Measurements from ENCODE around the gene PGA4. TPM values are rescaled to one million over a fixed set of nuclear protein-coding genes. Genes with fewer than 3 reads are reported as not detected.
A peak's percentile ranks its signal among the peaks of the same experiment; 100 is the strongest.

PGA4 gene
- polyA plus RNA-seq, 2 donors, result 1.0 to 9.5 TPM

- Histone ChIP-seq H3K27me3 (ENCODE audit: control insufficient read depth in 1 of 2, insufficient read depth in 2 of 2, low read length in 2 of 2) (no peaks in the 10 kb centered on the region), H3K9me3 (ENCODE audit: control insufficient read depth in 2 of 2, insufficient read depth in 1 of 2, low read depth in 1 of 2, low read length in 1 of 2) (no peaks in the 10 kb centered on the region), H3K4me1 (ENCODE audit: control insufficient read depth in 2 of 2, insufficient read depth in 2 of 2, low read length in 1 of 2) (peaks cover 5 to 15% of the 10 kb centered on the region in 2 donors), H3K36me3 (ENCODE audit: control insufficient read depth in 2 of 2, insufficient read depth in 2 of 2, low read length in 1 of 2) (no peaks in the 10 kb centered on the region), H3K4me3 (ENCODE audit: low read depth in 1 of 2, low read length in 2 of 2) (no peak overlapping the region), H3K27ac (ENCODE audit: low read depth in 2 of 2, low read length in 1 of 2) (peak overlapping the region in 1 of 2 donors; percentile 1)
- WGBS, 2 donors, result 46 to 65% methylated on average over 16 of the region's 16 CpGs
Observed at GRCh38 chr11:61273178-61274078, 51.3 kb downstream of the PGA4 start.

DNA sequence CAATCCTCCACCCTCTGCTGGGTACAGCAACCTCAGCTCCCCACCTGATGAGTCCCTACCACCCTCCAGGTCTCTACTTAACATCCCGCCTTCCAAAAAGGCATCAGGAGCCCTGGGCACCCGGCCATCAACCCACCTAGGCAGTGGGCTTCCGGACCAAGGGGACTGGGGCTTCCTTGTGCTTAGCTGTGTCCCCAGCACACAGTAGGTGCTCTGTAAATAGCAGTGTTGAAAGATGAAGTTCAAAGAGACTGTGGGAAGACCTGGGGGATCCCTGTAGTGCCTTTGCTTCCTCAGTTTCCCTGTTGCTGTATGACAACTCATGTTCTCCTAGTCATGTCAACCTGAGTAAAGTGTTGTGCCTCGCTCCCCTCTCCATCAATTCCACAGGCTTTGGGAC, 51.9 kb downstream of the PGA4 start:
- WGBS, 2 donors, result 86 to 88% methylated on average over 4 of the region's 4 CpGs
- H3K4me3 ChIP-seq (ENCODE audit: low read depth in 1 of 2, low read length in 2 of 2), result no peak overlapping the region
- H3K9me3 ChIP-seq (ENCODE audit: control insufficient read depth in 2 of 2, insufficient read depth in 1 of 2, low read depth in 1 of 2, low read length in 1 of 2), result no peaks in the 10 kb centered on the region
- peaks cover 5 to 15% of the 10 kb centered on the region in 2 donors for H3K4me1 ChIP-seq (ENCODE audit: control insufficient read depth in 2 of 2, insufficient read depth in 2 of 2, low read length in 1 of 2)
- H3K27ac ChIP-seq (ENCODE audit: low read depth in 2 of 2, low read length in 1 of 2), result no peak overlapping the region
- no peaks in the 10 kb centered on the region for H3K36me3 ChIP-seq (ENCODE audit: control insufficient read depth in 2 of 2, insufficient read depth in 2 of 2, low read length in 1 of 2)
- H3K27me3 ChIP-seq (ENCODE audit: control insufficient read depth in 1 of 2, insufficient read depth in 2 of 2, low read length in 2 of 2), result no peaks in the 10 kb centered on the region

GRCh38 chr11:61275191-61275590, 53.0 kb downstream of the PGA4 start:
- no peaks in the 10 kb centered on the region for H3K9me3 ChIP-seq (ENCODE audit: control insufficient read depth in 2 of 2, insufficient read depth in 1 of 2, low read depth in 1 of 2, low read length in 1 of 2)
- 89 to 95% methylated on average over 4 of the region's 4 CpGs for whole genome bisulfite sequencing, 2 donors
- no peak overlapping the region for H3K27ac ChIP-seq (ENCODE audit: low read depth in 2 of 2, low read length in 1 of 2)
- H3K4me3 ChIP-seq (ENCODE audit: low read depth in 1 of 2, low read length in 2 of 2), result no peak overlapping the region
- peaks cover 5 to 17% of the 10 kb centered on the region in 2 donors for H3K4me1 ChIP-seq (ENCODE audit: control insufficient read depth in 2 of 2, insufficient read depth in 2 of 2, low read length in 1 of 2)
- H3K27me3 ChIP-seq (ENCODE audit: control insufficient read depth in 1 of 2, insufficient read depth in 2 of 2, low read length in 2 of 2), result no peaks in the 10 kb centered on the region
- no peaks in the 10 kb centered on the region for H3K36me3 ChIP-seq (ENCODE audit: control insufficient read depth in 2 of 2, insufficient read depth in 2 of 2, low read length in 1 of 2)

DNA sequence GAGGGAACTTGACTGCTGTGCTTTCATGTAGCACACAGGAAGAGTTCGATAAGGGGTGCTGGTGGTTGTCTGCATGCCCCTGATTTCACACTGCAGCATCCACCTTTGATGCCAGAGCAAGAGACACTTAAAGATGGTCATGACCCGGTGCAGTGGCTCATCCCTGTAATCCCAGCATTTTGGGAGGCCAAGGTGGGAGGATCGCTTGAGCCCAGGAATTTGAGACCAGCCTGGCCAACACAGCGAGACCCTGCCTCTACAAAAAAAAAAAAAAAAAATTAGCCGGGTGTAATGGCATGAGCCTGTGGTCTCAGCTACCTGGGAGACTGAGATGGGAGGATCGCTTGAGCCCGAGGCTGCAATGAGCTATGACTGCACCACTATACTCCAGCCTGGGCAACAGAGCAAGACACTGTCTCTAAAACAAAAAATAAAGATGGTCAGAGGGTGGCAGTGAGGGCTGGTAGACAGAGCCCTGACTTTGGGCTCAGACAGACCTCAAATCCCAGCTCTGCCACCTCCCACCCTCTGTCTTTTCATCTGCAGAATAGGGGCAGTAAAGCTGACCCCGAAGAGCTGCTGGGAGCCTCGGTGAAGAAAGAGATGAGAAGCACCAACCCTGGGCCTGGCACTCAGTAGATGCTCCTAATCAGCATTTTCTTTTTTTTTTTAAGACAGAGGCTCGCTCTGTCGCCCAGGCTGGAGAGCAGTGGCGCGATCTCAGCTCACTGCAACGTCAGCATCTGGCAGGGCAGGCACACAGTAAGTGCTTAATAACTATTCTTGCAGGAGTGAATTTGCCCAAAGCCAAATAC, 55.2 kb downstream of the PGA4 start:
- no peaks in the 10 kb centered on the region for H3K27me3 ChIP-seq (ENCODE audit: control insufficient read depth in 1 of 2, insufficient read depth in 2 of 2, low read length in 2 of 2)
- no peak overlapping the region for H3K27ac ChIP-seq (ENCODE audit: low read depth in 2 of 2, low read length in 1 of 2)
- no peaks in the 10 kb centered on the region for H3K9me3 ChIP-seq (ENCODE audit: control insufficient read depth in 2 of 2, insufficient read depth in 1 of 2, low read depth in 1 of 2, low read length in 1 of 2)
- peaks cover 5 to 27% of the 10 kb centered on the region in 2 donors for H3K4me1 ChIP-seq (ENCODE audit: control insufficient read depth in 2 of 2, insufficient read depth in 2 of 2, low read length in 1 of 2)
- no peak overlapping the region for H3K4me3 ChIP-seq (ENCODE audit: low read depth in 1 of 2, low read length in 2 of 2)
- 83 to 88% methylated on average over 14 of the region's 14 CpGs for WGBS, 2 donors
- H3K36me3 ChIP-seq (ENCODE audit: control insufficient read depth in 2 of 2, insufficient read depth in 2 of 2, low read length in 1 of 2), result no peaks in the 10 kb centered on the region

- peaks cover 5 to 26% of the 10 kb centered on the region in 2 donors for H3K4me1 ChIP-seq (ENCODE audit: control insufficient read depth in 2 of 2, insufficient read depth in 2 of 2, low read length in 1 of 2)
- no peaks in the 10 kb centered on the region for H3K9me3 ChIP-seq (ENCODE audit: control insufficient read depth in 2 of 2, insufficient read depth in 1 of 2, low read depth in 1 of 2, low read length in 1 of 2)
- no peak overlapping the region for H3K27ac ChIP-seq (ENCODE audit: low read depth in 2 of 2, low read length in 1 of 2)
- no peaks in the 10 kb centered on the region for H3K27me3 ChIP-seq (ENCODE audit: control insufficient read depth in 1 of 2, insufficient read depth in 2 of 2, low read length in 2 of 2)
- no peaks in the 10 kb centered on the region for H3K36me3 ChIP-seq (ENCODE audit: control insufficient read depth in 2 of 2, insufficient read depth in 2 of 2, low read length in 1 of 2)
- H3K4me3 ChIP-seq (ENCODE audit: low read depth in 1 of 2, low read length in 2 of 2), result no peak overlapping the region
- WGBS, 2 donors, result 64 to 67% methylated on average over 10 of the region's 10 CpGs
Observed at GRCh38 chr11:61278001-61278470, 55.9 kb downstream of the PGA4 start.

- H3K27me3 ChIP-seq (ENCODE audit: control insufficient read depth in 1 of 2, insufficient read depth in 2 of 2, low read length in 2 of 2), result no peaks in the 10 kb centered on the region
- peaks cover 0 to 12% of the 10 kb centered on the region in 2 donors for H3K4me1 ChIP-seq (ENCODE audit: control insufficient read depth in 2 of 2, insufficient read depth in 2 of 2, low read length in 1 of 2)
- no peak overlapping the region for H3K4me3 ChIP-seq (ENCODE audit: low read depth in 1 of 2, low read length in 2 of 2)
- no peak overlapping the region for H3K27ac ChIP-seq (ENCODE audit: low read depth in 2 of 2, low read length in 1 of 2)
- no peaks in the 10 kb centered on the region for H3K9me3 ChIP-seq (ENCODE audit: control insufficient read depth in 2 of 2, insufficient read depth in 1 of 2, low read depth in 1 of 2, low read length in 1 of 2)
- 57 to 67% methylated on average over 12 of the region's 12 CpGs for WGBS, 2 donors
- H3K36me3 ChIP-seq (ENCODE audit: control insufficient read depth in 2 of 2, insufficient read depth in 2 of 2, low read length in 1 of 2), result no peaks in the 10 kb centered on the region
Observed at GRCh38 chr11:61279934-61280659, 58.0 kb downstream of the PGA4 start.

DNA sequence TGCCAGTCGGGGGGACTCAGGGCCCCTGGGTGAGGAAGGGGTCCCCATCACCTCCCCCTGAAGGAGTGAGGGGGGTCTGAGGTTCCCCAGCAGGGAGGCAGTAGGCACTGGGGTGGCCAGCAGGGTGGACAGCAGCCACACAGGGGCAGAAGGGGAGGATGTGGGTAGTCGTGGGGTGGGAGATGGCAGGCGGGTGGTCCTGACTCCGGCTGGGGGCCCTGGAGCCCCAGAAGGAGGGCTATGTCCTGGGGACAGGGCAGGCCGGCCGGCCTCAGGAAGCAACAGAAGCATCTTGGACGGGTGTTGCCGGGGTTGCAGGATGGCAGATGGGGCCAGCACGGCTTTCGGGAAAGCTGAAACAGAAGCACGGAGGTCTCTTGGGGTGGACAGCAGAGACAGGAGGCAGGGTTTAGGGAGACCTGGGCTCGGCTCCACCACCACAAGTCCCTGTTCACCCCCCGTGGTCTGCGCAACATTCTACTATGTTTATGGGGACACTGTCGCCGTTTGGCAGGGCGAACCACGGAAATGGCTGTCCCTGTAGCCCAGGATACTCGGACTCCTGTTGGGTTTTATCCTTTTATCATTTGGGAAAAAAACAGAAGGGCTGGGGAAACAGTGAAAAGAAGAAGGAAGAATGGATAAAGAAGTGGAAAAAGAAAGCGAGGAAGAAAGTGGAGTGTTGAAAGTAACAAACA, 58.9 kb downstream of the PGA4 start:
- Histone ChIP-seq H3K36me3 (ENCODE audit: control insufficient read depth in 2 of 2, insufficient read depth in 2 of 2, low read length in 1 of 2) (peaks cover 0 to 2% of the 10 kb centered on the region in 2 donors), H3K4me1 (ENCODE audit: control insufficient read depth in 2 of 2, insufficient read depth in 2 of 2, low read length in 1 of 2) (peaks cover 0 to 12% of the 10 kb centered on the region in 2 donors), H3K4me3 (ENCODE audit: low read depth in 1 of 2, low read length in 2 of 2) (no peak overlapping the region), H3K27ac (ENCODE audit: low read depth in 2 of 2, low read length in 1 of 2) (no peak overlapping the region), H3K27me3 (ENCODE audit: control insufficient read depth in 1 of 2, insufficient read depth in 2 of 2, low read length in 2 of 2) (no peaks in the 10 kb centered on the region), H3K9me3 (ENCODE audit: control insufficient read depth in 2 of 2, insufficient read depth in 1 of 2, low read depth in 1 of 2, low read length in 1 of 2) (no peaks in the 10 kb centered on the region)
- WGBS, 2 donors, result 86 to 89% methylated on average over 20 of the region's 20 CpGs
